ENCODE measurements around the gene CRAT. TPM values are rescaled to one million over a fixed set of nuclear protein-coding genes. Genes with fewer than 3 reads are reported as not detected.
A peak's percentile ranks its signal among the peaks of the same experiment; 100 is the strongest.

Gene CRAT
- total RNA-seq, 3 donors from 2014 or later, result 62.0 to 86.5 (median 71.2) TPM

DNA sequence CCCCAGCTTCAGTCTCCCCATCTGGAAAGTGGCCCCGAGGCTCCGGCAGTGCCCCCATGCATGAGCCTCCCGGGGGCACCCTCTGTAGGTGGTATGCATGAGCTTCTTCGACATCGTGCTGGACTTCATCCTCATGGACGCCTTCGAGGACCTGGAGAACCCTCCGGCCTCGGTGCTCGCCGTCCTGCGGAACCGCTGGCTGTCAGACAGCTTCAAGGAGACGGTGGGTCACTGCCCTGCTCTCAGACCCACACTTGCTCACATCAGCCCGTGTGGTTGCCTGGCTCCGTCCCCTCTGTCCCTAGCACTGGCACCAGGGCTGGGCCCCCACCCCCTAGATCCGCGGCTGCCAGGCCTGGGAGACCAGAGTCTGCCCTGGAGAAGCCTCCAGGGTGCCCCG is 42.5 kb downstream of the CRAT start:
- no peak for TF ChIP-seq CTCF (IDR thresholded peaks at IDR 0.05)
- H3K36me3 ChIP-seq (ENCODE audit: low read depth), result peaks cover 7% of the 10 kb centered on the region
- H3K4me1 ChIP-seq (ENCODE audit: low read depth), result peaks cover 5% of the 10 kb centered on the region
- intact Hi-C loops (cut with DNase I, micrococcal nuclease), result no loop called here
- no peaks in the 10 kb centered on the region for H3K9me3 ChIP-seq
- DNase-seq (peak in 1 of 3 donors; percentile 27), ATAC-seq (no peak)
- no peak overlapping the region for H3K4me3 ChIP-seq

- H3K4me3 ChIP-seq, result no peak overlapping the region
- ATAC-seq (no peak), DNase-seq (no peak)
- no peaks in the 10 kb centered on the region for H3K9me3 ChIP-seq
- peaks cover 5% of the 10 kb centered on the region for H3K4me1 ChIP-seq (ENCODE audit: low read depth)
- TF ChIP-seq CTCF (IDR thresholded peaks at IDR 0.05), result no peak
- peaks cover 7% of the 10 kb centered on the region for H3K36me3 ChIP-seq (ENCODE audit: low read depth)
- intact Hi-C loops (cut with DNase I, micrococcal nuclease), result no loop called here
Observed at GRCh38 chr9:129064499-129064908, 46.1 kb downstream of the CRAT start.

GRCh38 chr9:129063061-129063460 is 47.5 kb downstream of the CRAT start:
- intact Hi-C loops (cut with DNase I, micrococcal nuclease), result no loop called here
- DNase-seq (no peak), ATAC-seq (no peak)
- peaks cover 7% of the 10 kb centered on the region for H3K36me3 ChIP-seq (ENCODE audit: low read depth)
- TF ChIP-seq CTCF (IDR thresholded peaks at IDR 0.05), result no peak
- no peaks in the 10 kb centered on the region for H3K4me1 ChIP-seq (ENCODE audit: low read depth)
- no peaks in the 10 kb centered on the region for H3K9me3 ChIP-seq
- H3K4me3 ChIP-seq, result no peak overlapping the region

DNA sequence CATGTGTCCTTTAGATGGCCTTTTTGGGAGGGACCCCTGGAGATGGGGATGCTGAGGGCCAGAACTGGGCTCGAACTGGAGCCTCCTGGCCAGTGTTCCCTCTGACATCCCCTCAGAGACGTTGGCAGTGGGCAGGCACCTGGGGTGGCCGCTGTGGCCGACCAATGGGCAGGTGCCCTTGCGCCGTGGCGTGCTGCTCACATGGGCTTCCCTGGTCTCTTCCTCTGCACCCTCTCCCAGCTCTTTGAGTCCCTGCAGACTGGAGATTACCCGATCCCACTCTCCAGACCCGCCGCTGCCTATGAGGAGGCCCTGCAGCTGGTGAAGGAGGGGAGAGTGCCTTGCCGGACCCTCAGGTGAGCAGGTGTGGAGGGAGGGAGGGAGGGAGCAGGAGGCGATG is 49.6 kb downstream of the CRAT start:
- Histone ChIP-seq H3K9me3 (no peaks in the 10 kb centered on the region), H3K4me1 (ENCODE audit: low read depth) (no peaks in the 10 kb centered on the region), H3K4me3 (no peak overlapping the region), H3K36me3 (ENCODE audit: low read depth) (peaks cover 7% of the 10 kb centered on the region)
- ATAC-seq (no peak), DNase-seq (no peak)
- intact Hi-C loops (cut with DNase I, micrococcal nuclease), result no loop called here
- TF ChIP-seq CTCF (IDR thresholded peaks at IDR 0.05), result no peak

GRCh38 chr9:129059796-129060785 is 50.5 kb downstream of the CRAT start:
- intact Hi-C loops (cut with DNase I, micrococcal nuclease), result no loop called here
- peaks cover 3% of the 10 kb centered on the region for H3K36me3 ChIP-seq (ENCODE audit: low read depth)
- H3K4me3 ChIP-seq, result no peak overlapping the region
- H3K9me3 ChIP-seq, result no peaks in the 10 kb centered on the region
- H3K4me1 ChIP-seq (ENCODE audit: low read depth), result no peaks in the 10 kb centered on the region
- ATAC-seq, result no peak
- no peak for TF ChIP-seq CTCF (IDR thresholded peaks at IDR 0.05)
- DNase-seq, result no peak
